ACHN (cell line): ENCODE measurements around the gene MYBBP1A.
"Not testable (repeated sequence)": the region's sequence is repeated elsewhere in the genome, so short reads cannot be mapped to it uniquely, and the experiment has no call there.

Source experiments
- DNase-seq: peaks from one replicate; pipeline ENCODE4 v3.0.0-alpha.2; 2015
- in situ Hi-C: cut with HindIII; loops from 2 replicates; pipeline ENCODE4 v1.10.0; 2017; ENCODE audit warnings: low sequenced_read_pairs, low pct_ligation_motif_present, low pct_unique_long_range_greater_than_20kb

MYBBP1A gene

DNA sequence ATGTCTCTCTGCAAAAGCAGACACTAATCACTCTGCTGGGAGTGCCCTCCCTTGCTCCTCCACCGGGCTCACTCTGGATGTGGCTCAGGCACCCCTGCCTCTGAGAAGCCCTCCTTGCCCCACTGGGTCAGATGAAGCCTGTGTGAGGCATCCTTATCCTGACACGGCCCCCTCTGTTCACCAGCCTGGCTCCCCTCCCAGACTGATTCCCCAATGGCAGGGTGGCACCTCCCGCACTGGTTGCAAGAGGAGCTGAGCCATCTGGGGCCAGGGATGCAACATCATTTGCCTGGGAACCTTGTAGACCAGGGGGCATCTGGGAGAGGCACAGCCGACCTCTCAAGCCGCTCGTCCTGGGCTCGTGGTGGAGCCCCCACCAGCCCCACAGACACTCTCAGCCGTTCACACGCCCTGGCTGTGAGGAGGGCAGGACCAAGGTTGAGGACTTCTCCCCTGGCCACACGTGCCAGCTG, 35.8 kb upstream of the MYBBP1A start:
- in situ Hi-C loops, result no loop called here
- DNase-seq, result no peak

DNA sequence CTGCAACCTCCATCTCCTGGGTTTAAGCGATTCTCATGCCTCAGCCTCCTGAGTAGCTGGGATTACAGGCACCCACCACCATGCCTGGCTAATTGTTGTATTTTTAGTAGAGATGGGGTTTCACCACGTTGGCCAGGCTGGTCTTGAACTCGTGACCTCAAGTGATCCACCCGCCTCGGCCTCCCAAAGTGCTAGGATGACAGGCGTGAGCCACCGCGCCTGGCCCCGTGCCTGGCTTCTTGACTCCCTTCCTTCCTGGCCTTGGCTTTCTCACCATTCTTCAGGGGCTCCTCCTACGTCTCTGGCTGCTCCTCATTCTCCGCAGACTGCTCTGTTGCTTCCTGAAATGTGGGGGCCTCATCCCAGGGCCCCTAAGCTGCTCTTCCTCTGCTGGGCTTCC, 34.9 kb upstream of the MYBBP1A start:
- DNase-seq, in situ Hi-C loops: not testable (repeated sequence)

DNA sequence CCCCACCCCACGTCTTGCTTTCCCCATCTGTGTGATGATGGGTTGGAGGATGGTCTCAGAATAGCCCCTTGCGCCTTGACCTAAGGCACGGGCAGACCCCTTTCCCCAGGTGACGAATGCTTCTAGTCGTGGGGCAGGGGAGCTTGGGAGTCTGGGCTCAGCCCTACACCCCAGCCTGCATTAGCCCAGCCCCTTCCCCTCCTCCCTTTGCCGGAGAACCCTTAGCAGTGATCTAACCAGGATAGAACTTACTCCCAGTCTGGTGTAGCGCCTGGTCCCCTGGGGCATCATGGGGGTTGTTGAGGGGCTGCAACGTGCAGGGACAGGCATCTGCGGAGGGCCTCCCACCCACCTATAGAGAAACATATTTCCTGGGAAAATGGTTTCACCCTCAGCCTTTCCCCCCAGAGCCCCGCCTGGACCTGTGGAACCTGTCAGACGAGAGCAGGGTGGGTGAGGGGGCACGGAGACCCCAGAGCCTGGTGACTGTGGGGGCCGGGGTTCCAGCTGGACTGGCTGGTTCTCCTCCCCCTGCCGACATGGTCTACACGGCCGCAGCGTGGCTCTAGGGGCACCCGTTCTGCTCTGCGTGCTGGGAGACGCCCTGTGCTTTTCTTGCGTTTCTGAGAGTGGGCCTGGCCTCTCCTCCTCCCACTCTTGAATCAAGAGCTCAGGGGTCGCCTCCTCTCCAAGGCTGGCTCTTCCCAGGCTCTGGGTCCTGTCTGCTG, 33.9 kb upstream of the MYBBP1A start:
- in situ Hi-C loops, result no loop called here
- no peak for DNase-seq

DNA sequence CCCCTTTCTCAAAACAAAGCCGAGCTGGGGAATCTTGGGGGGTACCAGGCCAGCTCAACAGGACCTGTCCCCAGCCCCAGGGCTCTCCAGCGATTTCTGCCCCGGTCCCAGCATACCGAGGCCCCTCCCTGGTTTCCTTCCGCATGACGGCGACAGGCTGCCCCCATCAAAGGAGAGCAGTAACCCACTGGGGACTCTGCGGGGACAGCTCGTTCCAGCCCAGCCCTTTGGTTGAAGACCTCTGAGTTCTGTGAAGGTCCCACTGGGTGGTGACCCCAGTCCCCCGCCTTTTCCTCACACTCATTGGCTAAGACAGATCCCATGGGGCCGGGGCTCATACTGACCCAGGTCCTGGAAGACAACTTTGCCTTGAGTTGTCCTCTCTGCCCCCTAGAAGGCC, 33.2 kb upstream of the MYBBP1A start:
- no peak for DNase-seq
- in situ Hi-C loops, result no loop called here

DNA sequence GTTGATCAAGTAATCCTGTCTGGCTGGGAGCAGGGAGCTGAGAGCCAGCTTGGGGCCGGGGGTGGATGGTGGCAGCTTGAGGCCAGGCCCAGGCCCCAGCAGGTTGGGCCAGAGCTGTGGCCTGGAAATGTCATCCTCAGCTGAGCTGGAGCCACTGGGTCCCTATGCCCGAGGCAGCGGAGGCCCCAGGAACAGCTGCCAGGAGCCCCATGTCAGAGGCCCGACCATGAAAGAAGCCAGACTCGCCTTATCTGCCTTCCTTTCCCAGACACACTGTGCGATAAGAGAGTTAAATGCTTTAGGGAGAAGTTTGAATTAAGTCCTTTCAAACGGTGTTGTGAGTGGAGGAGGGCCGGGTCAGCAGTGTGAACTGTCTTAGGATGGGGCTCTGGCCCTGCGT, 32.6 kb upstream of the MYBBP1A start:
- in situ Hi-C loops, result no loop called here
- DNase-seq, result no peak

DNA sequence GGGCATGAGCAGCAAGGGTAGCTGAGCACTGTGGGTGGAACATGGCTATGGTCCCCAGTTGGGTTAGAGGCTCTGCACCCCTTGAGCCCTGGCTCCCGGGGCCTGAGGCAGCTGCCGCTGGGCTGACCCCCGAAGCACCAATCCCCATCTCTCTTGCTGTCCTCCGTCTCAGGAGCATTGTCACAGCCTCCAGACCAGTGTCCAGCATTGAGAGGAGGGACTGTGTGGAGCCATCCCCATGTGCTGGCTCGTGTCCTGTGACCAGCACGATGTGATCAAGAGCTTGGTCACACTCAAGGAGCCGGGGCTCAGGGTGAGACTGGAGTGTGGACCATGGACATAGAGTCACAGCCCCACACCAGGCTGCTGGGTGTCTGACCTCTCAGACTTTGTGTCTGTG, 32.0 kb upstream of the MYBBP1A start:
- DNase-seq, result no peak
- in situ Hi-C loops, result no loop called here

DNA sequence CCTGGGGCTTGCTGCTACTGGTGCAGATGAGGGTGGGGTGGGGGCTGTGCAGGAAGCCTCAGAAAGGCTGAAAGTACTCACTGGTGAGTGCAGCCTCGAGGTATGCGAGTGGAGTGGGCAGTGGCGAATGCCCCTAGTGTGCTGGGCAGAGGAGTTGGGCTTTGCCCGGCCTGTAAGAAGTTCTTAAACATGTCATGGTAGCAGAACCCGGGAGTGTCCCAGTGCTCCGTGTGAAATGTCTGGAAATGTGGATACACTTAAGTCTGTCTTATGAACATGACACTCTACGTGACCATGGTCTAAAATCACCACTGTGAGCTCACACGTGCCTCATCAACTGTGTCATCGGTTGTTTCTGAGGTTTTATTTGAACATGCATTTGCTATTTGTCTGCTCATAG, 30.9 kb upstream of the MYBBP1A start:
- peak; percentile 7 for DNase-seq
- in situ Hi-C loops, result no loop called here

DNA sequence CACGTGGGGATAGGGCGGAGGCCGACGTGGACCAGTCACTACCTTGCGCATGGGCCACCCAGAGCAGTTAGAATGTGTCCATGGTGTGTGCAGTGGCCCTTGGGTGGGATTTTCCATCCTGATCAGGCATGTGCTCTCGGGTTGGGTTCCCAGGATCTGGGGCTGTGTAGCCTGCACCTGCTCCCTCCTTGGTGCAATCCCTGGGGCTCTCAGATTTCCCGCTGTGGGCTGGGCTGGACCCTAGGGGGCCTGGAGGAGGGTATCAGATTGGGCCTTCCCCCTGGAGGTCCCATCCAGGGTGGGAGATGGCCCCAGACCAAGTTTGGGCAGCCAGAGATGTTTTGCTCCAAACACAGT, 30.4 kb upstream of the MYBBP1A start:
- in situ Hi-C loops, result no loop called here
- no peak for DNase-seq

DNA sequence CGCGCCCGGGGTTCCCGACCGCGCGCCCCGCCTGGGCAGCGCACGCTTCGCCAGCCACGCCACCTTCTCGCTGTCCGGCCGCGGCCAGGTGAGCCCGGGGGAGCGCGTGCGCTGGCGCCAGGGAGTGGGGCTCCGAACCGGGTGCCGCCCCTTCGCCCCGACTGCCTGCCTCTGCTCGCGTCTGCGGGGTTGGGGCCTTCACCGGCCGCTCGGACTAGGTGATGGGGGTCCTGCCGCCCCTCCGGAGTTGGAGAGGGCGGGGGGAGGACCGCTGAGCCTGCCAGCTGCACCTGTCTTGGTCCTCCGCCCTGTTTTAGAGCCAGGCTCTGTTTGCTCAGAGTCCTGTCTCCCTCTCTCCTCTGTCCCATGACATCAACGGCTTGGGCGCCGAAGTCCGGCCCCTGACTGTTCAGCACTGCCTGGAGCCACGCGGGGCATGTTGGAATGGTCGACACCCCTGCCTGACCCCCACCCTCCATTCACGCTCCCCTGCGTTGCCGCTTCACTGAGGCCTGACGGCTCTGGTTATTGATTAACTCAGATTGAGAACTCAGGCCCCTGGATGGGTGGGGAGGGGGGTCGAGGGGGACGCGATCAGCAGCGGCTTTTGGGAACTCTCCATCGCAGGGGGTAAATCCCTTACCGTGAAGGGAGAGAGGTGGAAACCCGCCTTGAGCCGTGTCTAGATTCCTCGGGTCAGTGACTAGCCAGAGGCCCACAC, 29.9 kb upstream of the MYBBP1A start:
- in situ Hi-C loops, result no loop called here
- peak; percentile 80 for DNase-seq

DNA sequence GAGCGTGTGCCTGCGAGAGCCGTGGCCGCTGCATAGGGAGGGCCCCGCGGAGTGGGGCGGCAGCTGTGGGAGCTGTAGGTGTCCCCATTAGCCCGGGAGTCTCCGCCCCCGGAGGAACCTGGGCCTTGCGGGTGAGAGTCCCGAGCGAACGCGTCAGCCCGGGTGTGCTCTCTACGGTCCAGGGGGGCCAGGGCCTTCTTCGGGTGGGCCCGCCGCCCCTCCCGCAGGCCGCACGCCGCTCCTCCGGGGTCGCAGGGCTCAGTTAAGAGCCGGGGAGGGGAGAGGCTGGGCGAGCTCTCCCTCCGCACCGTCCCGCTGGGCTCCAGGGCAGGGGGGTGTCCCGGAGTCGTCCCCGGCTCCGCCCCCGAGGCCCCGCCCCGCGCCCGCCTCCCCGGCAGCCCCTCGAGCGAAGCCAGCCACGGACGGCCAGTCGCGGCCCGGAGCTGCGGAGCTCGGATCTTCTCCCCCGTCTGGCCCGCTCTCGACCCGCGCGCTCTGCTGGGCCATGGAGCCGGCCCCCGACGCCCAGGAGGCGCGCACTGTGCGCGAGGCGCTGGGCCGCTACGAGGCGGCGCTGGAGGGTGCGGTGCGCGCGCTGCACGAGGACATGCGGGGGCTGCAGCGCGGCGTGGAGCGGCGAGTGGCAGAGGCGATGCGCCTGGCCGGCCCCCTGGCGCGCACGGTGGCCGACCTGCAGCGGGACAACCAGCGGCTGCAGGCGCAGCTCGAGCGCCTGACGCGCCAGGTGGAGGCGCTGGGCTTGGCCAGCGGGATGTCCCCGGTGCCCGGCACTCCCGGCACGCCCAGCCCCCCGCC, 29.1 kb upstream of the MYBBP1A start, which contains the start of gene SMTNL2:
TSS of gene SMTNL2 (plus strand) at position 429 of the 816 bp plus-strand sequence. CDS start at position 506, 77 bp downstream.
- in situ Hi-C loops, result no loop called here
- DNase-seq, result peak; percentile 29

DNA sequence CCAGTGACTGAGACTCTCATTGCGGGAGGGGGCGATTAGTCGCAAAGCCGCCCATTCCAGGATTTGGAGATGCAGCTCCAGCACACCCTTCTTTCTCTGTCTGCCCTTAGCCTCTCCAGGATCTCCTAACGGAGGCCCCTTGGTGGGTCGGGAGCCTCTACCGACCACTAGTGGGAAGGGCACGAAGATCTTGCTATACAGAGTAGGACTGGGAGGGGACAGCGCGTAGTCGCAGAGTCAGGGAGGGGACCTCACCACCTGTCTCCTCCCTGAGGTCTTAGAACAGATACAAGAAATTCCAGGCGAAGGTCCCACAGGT, 28.6 kb upstream of the MYBBP1A start:
- in situ Hi-C loops, result no loop called here
- peak; percentile 63 for DNase-seq

DNA sequence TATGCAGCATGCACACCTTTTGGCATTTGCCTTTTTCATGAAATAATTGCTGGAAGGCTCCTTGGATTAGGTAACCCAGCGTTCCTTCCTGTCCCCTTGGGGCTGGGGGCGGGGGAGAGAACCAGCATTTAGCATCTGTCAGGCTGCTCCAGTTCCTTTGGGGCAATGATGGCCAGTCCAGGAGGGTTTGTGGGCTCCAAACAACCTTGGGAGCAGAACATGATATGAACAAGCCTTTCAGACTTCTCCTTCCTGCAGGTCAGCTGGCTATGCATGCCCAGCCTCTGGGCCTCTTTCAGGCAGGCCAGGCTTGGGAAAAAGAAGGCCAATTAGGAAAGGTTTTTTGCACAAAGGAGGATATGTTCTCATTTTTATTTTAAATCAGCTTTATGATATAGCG, 28.0 kb upstream of the MYBBP1A start:
- no peak for DNase-seq
- in situ Hi-C loops, result no loop called here

DNA sequence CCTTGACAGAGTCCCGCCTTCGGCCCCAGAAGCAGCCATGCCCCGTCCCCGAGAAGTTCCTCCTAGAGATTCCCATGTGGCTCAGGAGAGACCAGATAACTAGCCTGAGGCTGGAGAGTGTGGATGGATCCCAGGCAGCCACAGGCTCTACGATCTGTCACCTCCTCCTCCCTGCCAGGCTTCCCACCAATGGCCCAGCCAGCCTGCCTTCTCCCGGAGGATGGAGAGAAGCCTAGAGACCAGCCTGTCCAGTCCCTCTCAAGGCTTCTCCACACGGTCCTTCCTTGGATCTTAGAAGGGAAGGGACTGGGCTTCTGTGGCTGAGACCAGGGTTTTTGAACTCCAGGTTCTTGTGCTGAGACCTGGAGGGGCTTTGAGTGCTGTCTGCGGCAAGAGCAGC, 27.5 kb upstream of the MYBBP1A start:
- in situ Hi-C loops, result no loop called here

DNA sequence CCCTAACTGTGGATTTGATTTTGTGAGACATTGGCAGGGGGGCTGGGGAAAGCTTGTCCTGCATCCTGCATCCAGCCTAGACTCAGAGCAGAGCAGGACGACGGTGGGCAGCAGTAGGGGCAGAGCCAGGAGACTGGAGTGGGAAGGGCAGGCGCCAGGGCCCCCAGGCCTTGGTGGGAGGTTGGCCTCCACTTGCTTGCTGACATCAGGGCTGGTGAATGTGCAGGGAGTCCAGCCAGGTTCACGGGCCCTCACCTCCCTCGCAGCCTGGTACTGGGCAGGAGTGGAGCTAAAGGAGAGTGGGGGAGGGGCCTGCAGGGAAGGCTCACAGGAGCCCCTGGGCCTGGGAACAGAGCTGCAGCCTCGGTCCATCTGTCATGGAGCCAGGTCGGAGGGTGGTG, 26.9 kb upstream of the MYBBP1A start:
- no peak for DNase-seq
- in situ Hi-C loops, result no loop called here

More for the DNA sequence above, 27.5 kb upstream of the MYBBP1A start:
- DNase-seq, result no peak

DNA sequence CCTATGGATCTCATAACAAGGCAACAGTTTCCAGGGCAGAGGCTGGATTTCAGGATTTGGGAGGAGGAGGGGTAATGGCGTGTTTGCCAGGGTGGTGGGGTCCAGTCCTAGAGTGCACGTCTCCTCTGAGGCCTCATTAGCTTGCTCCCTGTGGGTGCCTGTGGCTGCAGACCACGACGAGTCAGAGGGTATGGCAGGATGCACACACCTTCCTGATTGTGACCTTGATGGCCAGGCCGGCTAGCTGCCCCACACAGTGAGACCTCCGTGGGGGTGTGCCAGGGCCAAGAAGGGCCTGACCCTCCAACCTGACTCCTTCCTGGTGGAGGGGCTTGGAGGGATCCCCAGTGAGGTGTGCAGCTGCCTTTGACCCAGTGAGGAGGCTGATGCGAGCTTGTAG, 25.1 kb upstream of the MYBBP1A start:
- in situ Hi-C loops, result no loop called here
- peak; percentile 12 for DNase-seq

DNA sequence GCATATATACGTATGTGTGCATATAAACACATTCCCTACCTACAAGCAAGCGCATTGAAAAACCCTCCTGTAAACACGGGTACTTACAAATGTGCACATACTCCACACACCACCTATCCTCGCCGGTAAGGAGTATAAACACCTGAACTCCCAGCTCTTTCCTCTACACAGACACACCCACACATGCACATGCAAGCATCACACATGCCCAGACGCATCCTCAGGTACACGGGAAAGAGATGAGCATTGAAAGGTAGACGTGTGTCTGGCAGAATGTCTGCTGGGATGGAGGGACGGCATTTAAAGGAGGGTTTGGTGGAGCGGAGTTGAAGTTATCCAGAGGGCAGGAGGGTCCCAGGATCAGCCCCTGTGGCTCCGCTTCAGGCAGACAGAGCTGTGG, 24.5 kb upstream of the MYBBP1A start:
- no peak for DNase-seq
- in situ Hi-C loops, result no loop called here

DNA sequence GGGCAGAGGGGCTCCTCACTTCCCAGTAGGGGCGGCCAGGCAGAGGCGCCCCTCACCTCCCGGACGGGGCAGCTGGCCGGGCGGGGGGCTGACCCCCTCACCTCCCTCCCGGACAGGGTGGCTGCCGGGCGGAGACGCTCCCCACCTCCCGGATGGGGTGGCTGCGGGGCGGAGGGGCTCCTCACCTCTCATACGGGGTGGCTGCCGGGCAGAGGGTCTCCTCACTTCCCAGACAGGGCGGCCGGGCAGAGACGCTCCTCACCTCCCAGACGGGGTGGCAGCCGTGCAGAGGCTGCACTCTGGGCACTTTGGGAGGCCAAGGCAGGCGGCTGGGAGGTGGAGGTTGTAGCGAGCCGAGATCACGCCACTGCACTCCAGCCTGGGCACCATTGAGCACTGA, 23.2 kb upstream of the MYBBP1A start:
- in situ Hi-C loops, result not testable (repeated sequence)

DNA sequence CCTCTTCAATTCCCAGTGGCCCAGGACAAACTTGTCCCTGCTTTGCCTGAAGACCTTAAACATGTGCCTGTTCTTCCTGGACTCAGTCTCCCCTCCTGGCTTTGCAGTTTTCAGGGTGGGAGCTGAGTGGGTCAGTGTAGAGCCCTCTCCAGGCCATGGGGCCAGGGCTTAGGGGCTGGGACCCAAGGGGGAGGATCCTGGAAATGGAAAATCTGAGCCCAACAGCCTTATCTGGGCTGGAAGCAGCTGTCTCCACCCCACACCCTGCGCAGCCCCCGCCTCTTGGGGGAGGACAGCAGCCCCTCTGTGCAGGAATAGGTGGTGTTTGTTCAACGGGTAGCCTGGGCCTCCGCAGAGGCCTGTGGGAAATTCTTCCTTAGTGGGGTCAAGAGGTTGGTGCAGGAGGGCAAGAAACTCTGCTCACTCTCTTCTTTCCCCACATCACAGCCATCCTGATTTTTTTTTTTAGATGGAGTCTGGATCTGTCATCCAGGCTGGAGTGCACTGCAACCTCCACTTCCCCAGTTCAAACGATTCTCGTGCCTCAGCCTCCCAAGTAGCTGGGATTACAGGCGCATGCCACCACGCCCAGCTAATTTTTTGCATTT, 22.3 kb upstream of the MYBBP1A start:
- in situ Hi-C loops, result no loop called here
- DNase-seq, result no peak

More for the DNA sequence above, 23.2 kb upstream of the MYBBP1A start:
- DNase-seq, result not testable (repeated sequence)

DNA sequence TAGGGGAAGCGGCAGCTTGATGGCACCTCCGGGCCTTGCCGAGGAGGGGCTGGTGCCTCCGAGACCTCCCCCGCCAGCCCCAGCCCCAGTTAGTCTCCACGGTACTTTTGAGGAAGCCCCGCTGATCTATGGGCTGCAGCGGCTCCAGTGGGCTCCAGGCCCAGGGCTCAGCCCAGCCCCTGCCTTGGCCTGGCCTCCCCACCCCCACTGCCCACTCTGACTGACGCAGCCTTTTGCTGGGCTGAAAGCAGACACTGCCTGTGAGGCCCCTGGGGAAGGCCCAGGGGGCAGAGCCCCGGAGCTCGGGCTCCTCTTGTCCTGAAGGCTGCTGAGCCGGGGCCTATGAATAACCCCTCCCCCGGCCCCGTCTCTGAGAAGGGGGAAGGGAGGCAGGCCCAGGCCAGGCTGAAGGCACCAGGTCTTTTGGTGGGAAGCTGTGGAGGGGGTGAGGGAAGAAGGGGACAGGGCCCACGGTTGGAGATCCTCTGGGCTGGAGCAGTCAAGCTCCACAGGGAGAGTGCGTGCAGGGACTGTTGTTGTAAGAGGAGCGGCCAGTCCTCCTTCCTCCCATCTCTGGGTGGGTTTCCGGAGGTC, 21.6 kb upstream of the MYBBP1A start:
- DNase-seq, result no peak
- in situ Hi-C loops, result no loop called here
